Activated T-cell treated with anti-CD3 and anti-CD28 coated beads, Interleukin-2, amount 50 U/mL, for 4 hours (primary cell): Measurements from ENCODE around the gene UNC45B. TPM values are rescaled to one million over a fixed set of nuclear protein-coding genes. Genes with fewer than 3 reads are reported as not detected.
"Not testable (repeated sequence)": the region's sequence is repeated elsewhere in the genome, so short reads cannot be mapped to it uniquely, and the experiment has no call there.

Experiments used
- ATAC-seq, 2 donors: fragments of 200-7000 bp; cut with Tn5 transposase; one replicate each; pipeline ENCODE4 v1.10.0; 2021
- DNase-seq: peaks from one replicate; pipeline ENCODE4 v3.0.0-alpha.2; 2020
- H3K27me3 Mint-ChIP-seq: one replicate; pipeline ENCODE4 v1.8.0; 2021; ENCODE audit warnings: low read depth, mixed read lengths
- H3K36me3 Mint-ChIP-seq: one replicate; pipeline ENCODE4 v1.8.0; 2022; ENCODE audit warnings: mixed read lengths; ENCODE audit not compliant: insufficient read depth
- H3K4me1 Mint-ChIP-seq: one replicate; pipeline ENCODE4 v1.8.0; 2021; ENCODE audit warnings: low read depth, mixed read lengths
- H3K4me3 Mint-ChIP-seq: one replicate; pipeline ENCODE4 v1.8.0; 2021; ENCODE audit warnings: mild to moderate bottlenecking, moderate library complexity, mixed read lengths
- H3K9me3 Mint-ChIP-seq: one replicate; pipeline ENCODE4 v1.8.0; 2021; ENCODE audit warnings: mixed read lengths
- total RNA-seq, 3 donors: library from RNA; stranded (reverse); gene quantifications; one replicate each; pipeline ENCODE4 v1.2.1, GENCODE V29; 2021

The UNC45B gene
- total RNA-seq, 3 donors from 2014 or later: not detected

GRCh38 chr17:35234315-35234714 lies 86.7 kb downstream of the UNC45B start:
- H3K4me1 Mint-ChIP-seq: peaks cover 85% of the 10 kb centered on the region

GRCh38 chr17:35235289-35235688 lies 87.7 kb downstream of the UNC45B start:
- H3K27me3 Mint-ChIP-seq: no peaks in the 10 kb centered on the region
- peaks cover 8% of the 10 kb centered on the region for H3K36me3 Mint-ChIP-seq
- DNase-seq: no peak
- H3K4me3 Mint-ChIP-seq: peak overlapping the region; percentile 17
- H3K4me1 Mint-ChIP-seq: peaks cover 88% of the 10 kb centered on the region
- ATAC-seq: peak; percentile 55 to 60
- no peaks in the 10 kb centered on the region for H3K9me3 Mint-ChIP-seq

More at GRCh38 chr17:35234315-35234714, 86.7 kb downstream of the UNC45B start:
- H3K9me3 Mint-ChIP-seq, H3K27me3 Mint-ChIP-seq, DNase-seq, H3K4me3 Mint-ChIP-seq, H3K36me3 Mint-ChIP-seq, ATAC-seq: not testable (repeated sequence)

- Mint-ChIP-seq H3K36me3 (peaks cover 5% of the 10 kb centered on the region), H3K27me3 (no peaks in the 10 kb centered on the region), H3K4me1 (peaks cover 86% of the 10 kb centered on the region), H3K4me3 (no peak overlapping the region), H3K9me3 (no peaks in the 10 kb centered on the region)
- ATAC-seq (no peak), DNase-seq (no peak)
Measured at GRCh38 chr17:35235917-35236316, 88.3 kb downstream of the UNC45B start.

- Mint-ChIP-seq H3K9me3 (no peaks in the 10 kb centered on the region), H3K36me3 (no peaks in the 10 kb centered on the region), H3K4me3 (no peak overlapping the region), H3K4me1 (peaks cover 85% of the 10 kb centered on the region), H3K27me3 (no peaks in the 10 kb centered on the region)
- DNase-seq (no peak), ATAC-seq (no peak)
Measured at GRCh38 chr17:35236821-35237220, 89.2 kb downstream of the UNC45B start.

GRCh38 chr17:35238821-35239220 lies 91.2 kb downstream of the UNC45B start:
- H3K4me1 Mint-ChIP-seq: peaks cover 73% of the 10 kb centered on the region
- ATAC-seq: peak; percentile 28 to 38
- H3K27me3 Mint-ChIP-seq: no peaks in the 10 kb centered on the region
- peak overlapping the region; percentile 92 for H3K4me3 Mint-ChIP-seq
- no peak for DNase-seq
- H3K9me3 Mint-ChIP-seq: no peaks in the 10 kb centered on the region
- H3K36me3 Mint-ChIP-seq: no peaks in the 10 kb centered on the region

Other genes with a start within 250 kb of the UNC45B start
- gene CCT6B, start 186.4 kb upstream of the UNC45B start, total RNA-seq: 1 to 10 TPM in 1 of 3 donors, under 1 TPM in 2; 0.51 to 1.0 (median 0.95) TPM
- 10 to 100 TPM; 22.7 to 24.5 (median 22.8) TPM for gene ZNF830, start 186.3 kb upstream of the UNC45B start, total RNA-seq
- gene LIG3, start 167.3 kb upstream of the UNC45B start, total RNA-seq: 10 to 100 TPM; 54.3 to 63.9 (median 58.2) TPM
- gene RFFL, start 84.1 kb upstream of the UNC45B start, total RNA-seq: 10 to 100 TPM; 19.6 to 28.2 (median 20.3) TPM
- gene RAD51D, start 28.0 kb upstream of the UNC45B start, total RNA-seq: 10 to 100 TPM; 20.6 to 24.5 (median 23.4) TPM
- not detected for gene FNDC8, start 26.2 kb upstream of the UNC45B start, total RNA-seq
- gene NLE1, start 5.5 kb upstream of the UNC45B start, total RNA-seq: 10 to 100 TPM; 72.8 to 85.7 (median 85.3) TPM
- not detected for gene SLC35G3, start 46.6 kb downstream of the UNC45B start, total RNA-seq
- 10 to 100 TPM in 1 of 3 donors, 1 to 10 TPM in 2; 5.2 to 16.2 (median 8.0) TPM for gene SLFN5, start 95.3 kb downstream of the UNC45B start, total RNA-seq
- gene SLFN11, start 225.8 kb downstream of the UNC45B start, total RNA-seq: 10 to 100 TPM; 13.4 to 17.0 (median 16.8) TPM